Measurements from ENCODE around the gene TRERF1. TPM values are rescaled to one million over a fixed set of nuclear protein-coding genes. Genes with fewer than 3 reads are reported as not detected.

Gene TRERF1
- total and polyA plus RNA-seq, 3 donors from 2014 or later = 13.7 to 49.1 (median 40.4) TPM

- no peaks in the 10 kb centered on the region for H3K9me3 ChIP-seq
- intact Hi-C loops (cut with DNase I; ENCODE audit: low total_unique reads) = no loop called here
- H3K27ac ChIP-seq = no peak overlapping the region
- TF ChIP-seq POLR2A (IDR thresholded peaks at IDR 0.05) (no peak), CTCF (IDR thresholded peaks at IDR 0.05) (no peak)
- H3K4me3 ChIP-seq = no peak overlapping the region
- no peaks in the 10 kb centered on the region for H3K36me3 ChIP-seq (ENCODE audit: low read depth, missing control alignments)
- H3K4me1 ChIP-seq = peaks cover 6% of the 10 kb centered on the region
- 85 to 87% methylated on average over 3 of the region's 3 CpGs for WGBS, 2 donors
- DNase-seq = no peak
- H3K27me3 ChIP-seq = no peaks in the 10 kb centered on the region
Observed at GRCh38 chr6:42295677-42296076, 156.0 kb downstream of the TRERF1 start.

DNA sequence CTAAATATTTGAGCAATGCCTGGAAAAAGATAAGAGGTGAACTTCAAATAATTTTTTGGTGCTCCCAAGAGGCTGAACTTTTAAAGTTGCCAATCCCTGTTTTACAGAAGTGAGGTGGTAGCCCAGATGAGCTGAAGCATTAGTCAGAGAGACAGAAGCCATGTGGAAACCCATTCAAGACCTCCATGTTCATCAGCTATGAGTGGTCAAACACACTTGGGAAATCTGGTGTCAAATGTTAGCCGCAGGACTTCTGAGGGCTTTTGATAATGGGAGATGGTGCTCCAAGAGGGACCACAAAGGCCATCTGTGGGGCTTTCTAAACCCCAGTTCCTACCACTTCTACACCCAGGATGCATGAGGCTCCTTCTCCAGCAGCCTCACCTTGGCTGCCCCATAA is 156.5 kb downstream of the TRERF1 start:
- no peak for TF ChIP-seq POLR2A (IDR thresholded peaks at IDR 0.05)
- no peak for TF ChIP-seq CTCF (IDR thresholded peaks at IDR 0.05)
- WGBS, 2 donors = 86 to 100% methylated on average over 1 of the region's 1 CpG
- Histone ChIP-seq H3K27me3 (no peaks in the 10 kb centered on the region), H3K27ac (no peak overlapping the region), H3K4me3 (no peak overlapping the region), H3K4me1 (peaks cover 6% of the 10 kb centered on the region), H3K36me3 (ENCODE audit: low read depth, missing control alignments) (no peaks in the 10 kb centered on the region), H3K9me3 (no peaks in the 10 kb centered on the region)
- intact Hi-C loops (cut with DNase I; ENCODE audit: low total_unique reads) = no loop called here
- no peak for DNase-seq

- no peak for TF ChIP-seq CTCF (IDR thresholded peaks at IDR 0.05)
- no peak for TF ChIP-seq POLR2A (IDR thresholded peaks at IDR 0.05)
- no peak overlapping the region for H3K27ac ChIP-seq
- 73 to 88% methylated on average over 3 of the region's 3 CpGs for WGBS, 2 donors
- no peaks in the 10 kb centered on the region for H3K27me3 ChIP-seq
- no peaks in the 10 kb centered on the region for H3K36me3 ChIP-seq (ENCODE audit: low read depth, missing control alignments)
- no peak overlapping the region for H3K4me3 ChIP-seq
- H3K9me3 ChIP-seq = no peaks in the 10 kb centered on the region
- intact Hi-C loops (cut with DNase I; ENCODE audit: low total_unique reads) = no loop called here
- DNase-seq = no peak
- peaks cover 10% of the 10 kb centered on the region for H3K4me1 ChIP-seq
Observed at GRCh38 chr6:42294759-42295158, 157.0 kb downstream of the TRERF1 start.

DNA sequence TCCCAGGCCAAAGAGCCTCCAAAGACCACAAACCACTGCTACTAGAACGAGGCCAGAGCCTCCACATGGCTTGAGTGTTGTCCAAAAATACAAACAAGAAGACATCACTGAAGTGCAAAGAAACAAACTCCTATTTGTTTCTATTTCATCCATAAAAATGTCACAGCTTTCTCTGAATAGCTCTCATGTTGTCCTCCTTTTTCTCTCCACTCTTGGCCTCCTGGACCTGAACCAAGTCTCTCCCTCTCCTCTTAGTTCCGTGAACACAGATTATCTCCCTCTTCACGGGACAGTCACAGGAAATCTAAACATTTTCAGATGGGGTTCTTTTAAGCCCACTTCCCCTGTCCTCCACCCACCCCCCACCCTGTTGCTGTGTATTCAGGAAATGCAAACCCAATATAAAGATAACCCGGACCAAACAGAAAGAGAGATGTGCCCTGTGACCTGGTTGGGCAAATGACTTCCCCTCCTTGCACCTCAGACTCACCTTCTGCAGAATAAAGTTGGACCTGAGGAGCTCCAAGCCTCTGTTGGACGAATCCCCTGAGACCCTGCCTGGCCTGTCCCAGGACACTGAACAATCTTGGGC is 158.2 kb downstream of the TRERF1 start:
- no peaks in the 10 kb centered on the region for H3K27me3 ChIP-seq
- peaks cover 22% of the 10 kb centered on the region for H3K4me1 ChIP-seq
- no peak for DNase-seq
- peak overlapping the region in 1 of 2 donors; percentile 5 for H3K27ac ChIP-seq
- 40 to 57% methylated on average over 5 of the region's 5 CpGs for WGBS, 2 donors
- intact Hi-C loops (cut with DNase I; ENCODE audit: low total_unique reads) = no loop called here
- no peak overlapping the region for H3K4me3 ChIP-seq
- no peaks in the 10 kb centered on the region for H3K9me3 ChIP-seq
- H3K36me3 ChIP-seq (ENCODE audit: low read depth, missing control alignments) = no peaks in the 10 kb centered on the region
- TF ChIP-seq CTCF (IDR thresholded peaks at IDR 0.05) (no peak), POLR2A (IDR thresholded peaks at IDR 0.05) (no peak)

Data from testis (tissue), 3 donors.